GM23248 (cell line): ENCODE measurements around the gene CHD3. TPM values are rescaled to one million over a fixed set of nuclear protein-coding genes. Genes with fewer than 3 reads are reported as not detected.

Experiments
- DNase-seq: peaks from one replicate; pipeline ENCODE4 v3.0.0-alpha.2; 2015
- H2AFZ ChIP-seq: fragments of 200-600 bp; sonication (generic); 2 replicates; pipeline ENCODE4 v1.6.1; 2016; ENCODE audit warnings: antibody characterized with exemption
- H3F3A ChIP-seq: fragments of 200-600 bp; sonication (generic); 2 replicates; pipeline ENCODE4 v1.6.1; 2016; ENCODE audit warnings: mild to moderate bottlenecking, antibody characterized with exemption, mixed run types; ENCODE audit not compliant: insufficient read depth
- H3K27ac ChIP-seq: fragments of 200-600 bp; sonication (generic); 2 replicates; pipeline ENCODE4 v1.5.1; 2016; ENCODE audit warnings: mild to moderate bottlenecking
- H3K27me3 ChIP-seq: fragments of 200-600 bp; sonication (generic); replicated peaks from 2 replicates; pipeline ENCODE4 v1.6.1; 2016; ENCODE audit warnings: mild to moderate bottlenecking; ENCODE audit not compliant: insufficient read depth
- H3K36me3 ChIP-seq: fragments of 200-600 bp; sonication (generic); 2 replicates; pipeline ENCODE4 v1.6.1; 2016; ENCODE audit warnings: low read depth, mild to moderate bottlenecking
- H3K4me1 ChIP-seq: fragments of 200-600 bp; sonication (generic); 2 replicates; pipeline ENCODE4 v1.6.1; 2016; ENCODE audit warnings: mild to moderate bottlenecking; ENCODE audit not compliant: insufficient read depth
- H3K4me2 ChIP-seq: fragments of 200-600 bp; sonication (generic); one replicate; pipeline ENCODE4 v1.6.1; 2016; ENCODE audit warnings: mild to moderate bottlenecking; ENCODE audit not compliant: unreplicated experiment
- H3K4me3 ChIP-seq: fragments of 200-600 bp; sonication (generic); 2 replicates; pipeline ENCODE4 v1.5.1; 2016; ENCODE audit warnings: mild to moderate bottlenecking
- H3K79me2 ChIP-seq: fragments of 200-600 bp; sonication (generic); 2 replicates; pipeline ENCODE4 v1.6.1; 2016; ENCODE audit warnings: mild to moderate bottlenecking; ENCODE audit not compliant: insufficient read depth
- H3K9ac ChIP-seq: fragments of 200-600 bp; sonication (generic); 2 replicates; pipeline ENCODE4 v1.6.1; 2016; ENCODE audit warnings: mild to moderate bottlenecking
- H3K9me2 ChIP-seq: fragments of 200-600 bp; sonication (generic); 2 replicates; pipeline ENCODE4 v1.6.1; 2016; ENCODE audit warnings: mixed run types, mild to moderate bottlenecking, moderate library complexity; ENCODE audit not compliant: insufficient read depth
- H3K9me3 ChIP-seq: fragments of 200-600 bp; sonication (generic); one replicate; pipeline ENCODE4 v1.6.1; 2017; ENCODE audit warnings: low read depth
- H4K20me1 ChIP-seq: fragments of 200-600 bp; sonication (generic); 2 replicates; pipeline ENCODE4 v1.6.0; 2016; ENCODE audit not compliant: insufficient read depth
- EZH2 ChIP-seq: fragments of 200-600 bp; sonication (generic); IDR thresholded peaks from 2 replicates; pipeline ENCODE4 v1.6.1; 2018; ENCODE audit warnings: antibody characterized with exemption, mild to moderate bottlenecking; ENCODE audit not compliant: insufficient read depth, poor library complexity, severe bottlenecking
- EZH2phosphoT487 ChIP-seq: fragments of 200-600 bp; sonication (generic); IDR thresholded peaks from 2 replicates; pipeline ENCODE4 v1.6.1; 2018; ENCODE audit warnings: antibody characterized with exemption, moderate library complexity, mild to moderate bottlenecking, low read depth; ENCODE audit not compliant: insufficient read depth
- WGBS, 2 experiments: methylation state at CpG; one replicate each; pipeline ENCODE4 v1.1.6; 2015 to 2017; ENCODE audit warnings: low lambda C conversion rate in 2 of 2, low coverage in 1 of 2; ENCODE audit errors: missing lambda C conversion rate in 2 of 2; 5-methylcytosine and 5-hydroxymethylcytosine counted together
- in situ Hi-C: fragments of 300-500 bp; cut with MboI; formaldehyde crosslinking; loops from 2 replicates; pipeline ENCODE4 v1.15.0; 2020
- polyA plus RNA-seq: library from polyadenylated mRNA; unstranded; fragments of >200 nt; fragmentation: Nextera tagmentation; extraction: Ambion mirVana; gene quantifications from 2 replicates; pipeline ENCODE4 v1.2.1, GENCODE V29; 2016
- total RNA-seq: library from RNA; depleted of rRNA; stranded (reverse); fragments of >200 nt; shearing (Covaris generic); gene quantifications from 2 replicates; pipeline ENCODE4 v1.2.3, GENCODE V29; 2014

Gene CHD3
- total and polyA plus RNA-seq, 2 experiments from 2014 or later: 16.0 to 73.6 TPM

- 1 to 5% methylated on average over 8 of the region's 8 CpGs for WGBS, 2 experiments
- H3K79me2 ChIP-seq: peaks cover 32% of the 10 kb centered on the region
- H3K9me2 ChIP-seq: no peaks in the 10 kb centered on the region
- H4K20me1 ChIP-seq: no peaks in the 10 kb centered on the region
- DNase-seq: peak; percentile 73
- peak overlapping the region; percentile 86 for H3K4me2 ChIP-seq
- H3K27me3 ChIP-seq: no peaks in the 10 kb centered on the region
- TF ChIP-seq EZH2 (no peak), EZH2phosphoT487 (no peak)
- H3K9me3 ChIP-seq: no peaks in the 10 kb centered on the region
- H3K36me3 ChIP-seq: peaks cover 8% of the 10 kb centered on the region; the same call in 1 of the 2 replicates
- H3K4me1 ChIP-seq: peaks cover 38% of the 10 kb centered on the region
- peak overlapping the region; percentile 90 for H3K27ac ChIP-seq
- H3F3A ChIP-seq: peaks cover 38% of the 10 kb centered on the region
- H2AFZ ChIP-seq: peak overlapping the region; percentile 77
- H3K4me3 ChIP-seq: peak overlapping the region; percentile 90
- in situ Hi-C loops: no loop called here
- H3K9ac ChIP-seq: peak overlapping the region; percentile 82
Measured at GRCh38 chr17:7887038-7887481, 1.5 kb upstream of the CHD3 start.

- DNase-seq: peak; percentile 98
- Histone ChIP-seq H3K36me3 (peaks cover 9% of the 10 kb centered on the region; the same call in 1 of the 2 replicates), H3F3A (peaks cover 38% of the 10 kb centered on the region), H3K4me2 (peak overlapping the region; percentile 86), H3K27me3 (no peaks in the 10 kb centered on the region), H3K4me1 (peaks cover 38% of the 10 kb centered on the region), H3K9me2 (no peaks in the 10 kb centered on the region), H3K4me3 (peak overlapping the region; percentile 90), H4K20me1 (no peaks in the 10 kb centered on the region), H2AFZ (peak overlapping the region; percentile 77), H3K9ac (peak overlapping the region; percentile 82), H3K27ac (peak overlapping the region; percentile 90), H3K79me2 (peaks cover 32% of the 10 kb centered on the region), H3K9me3 (no peaks in the 10 kb centered on the region)
- in situ Hi-C loops: no loop called here
- TF ChIP-seq EZH2 (no peak), EZH2phosphoT487 (no peak)
- 1% methylated on average over 23 to 35 of the region's 35 CpGs for WGBS, 2 experiments
Measured at GRCh38 chr17:7887482-7888183, 956 bp upstream of the CHD3 start.

- in situ Hi-C loops: no loop called here
- no peaks in the 10 kb centered on the region for H4K20me1 ChIP-seq
- H3K27me3 ChIP-seq: no peaks in the 10 kb centered on the region
- 41 to 42% methylated on average over 11 of the region's 11 CpGs for WGBS, 2 experiments
- no peaks in the 10 kb centered on the region for H3K9me2 ChIP-seq
- H2AFZ ChIP-seq: no peak overlapping the region
- peaks cover 9% of the 10 kb centered on the region; the same call in 1 of the 2 replicates for H3K36me3 ChIP-seq
- peak overlapping the region; percentile 90 for H3K4me3 ChIP-seq
- H3K27ac ChIP-seq: peak overlapping the region; percentile 90
- H3F3A ChIP-seq: peaks cover 32% of the 10 kb centered on the region
- H3K9me3 ChIP-seq: no peaks in the 10 kb centered on the region
- peaks cover 32% of the 10 kb centered on the region for H3K4me1 ChIP-seq
- H3K79me2 ChIP-seq: peaks cover 32% of the 10 kb centered on the region
- peak overlapping the region; percentile 71 for H3K9ac ChIP-seq
- H3K4me2 ChIP-seq: peak overlapping the region; percentile 86
- DNase-seq: peak; percentile 96
- no peak for TF ChIP-seq EZH2phosphoT487
- no peak for TF ChIP-seq EZH2
Measured at GRCh38 chr17:7889166-7889955, 772 bp downstream of the CHD3 start.

- peaks cover 27% of the 10 kb centered on the region for H3K79me2 ChIP-seq
- no peak overlapping the region for H2AFZ ChIP-seq
- H3K27ac ChIP-seq: no peak overlapping the region
- no peak overlapping the region for H3K4me2 ChIP-seq
- no peak for TF ChIP-seq EZH2phosphoT487
- TF ChIP-seq EZH2: no peak
- H3K27me3 ChIP-seq: no peaks in the 10 kb centered on the region
- H3K9ac ChIP-seq: no peak overlapping the region
- no peaks in the 10 kb centered on the region for H4K20me1 ChIP-seq
- no peak overlapping the region for H3K4me3 ChIP-seq
- in situ Hi-C loops: no loop called here
- 94 to 97% methylated on average over 11 to 15 of the region's 15 CpGs for WGBS, 2 experiments
- H3K36me3 ChIP-seq: peaks cover 14% of the 10 kb centered on the region
- H3K4me1 ChIP-seq: peaks cover 15% of the 10 kb centered on the region
- no peak for DNase-seq
- H3K9me2 ChIP-seq: no peaks in the 10 kb centered on the region
- H3K9me3 ChIP-seq: no peaks in the 10 kb centered on the region
- peaks cover 12% of the 10 kb centered on the region for H3F3A ChIP-seq
Measured at GRCh38 chr17:7893187-7893880, 4.7 kb downstream of the CHD3 start.
